Nephron progenitor cell (in vitro differentiated cells): ENCODE results near the gene LMF1.

Source experiments
- DNase-seq: peaks from one replicate; pipeline ENCODE4 v3.0.0; 2021
- H3K27ac Mint-ChIP-seq: 2 replicates; pipeline ENCODE4 v1.8.0; 2021; ENCODE audit warnings: mild to moderate bottlenecking, moderate library complexity, mixed read lengths
- H3K27me3 Mint-ChIP-seq: 2 replicates; pipeline ENCODE4 v1.8.0; 2021; ENCODE audit warnings: mild to moderate bottlenecking, low read depth, mixed read lengths; ENCODE audit not compliant: poor library complexity
- H3K36me3 Mint-ChIP-seq: 2 replicates; pipeline ENCODE4 v1.8.0; 2021; ENCODE audit warnings: low read depth, mixed read lengths
- H3K4me1 Mint-ChIP-seq: 2 replicates; pipeline ENCODE4 v1.8.0; 2021; ENCODE audit warnings: mixed read lengths
- H3K4me3 Mint-ChIP-seq: 2 replicates; pipeline ENCODE4 v1.8.0; 2021; ENCODE audit warnings: mild to moderate bottlenecking, moderate library complexity, mixed read lengths
- H3K9me3 Mint-ChIP-seq: 2 replicates; pipeline ENCODE4 v1.8.0; 2021; ENCODE audit warnings: mild to moderate bottlenecking, moderate library complexity, mixed read lengths
- TF ChIP-seq, protein P1 (sequence below): fragments of 200-600 bp; sonication (generic); IDR thresholded peaks from 2 replicates; pipeline ENCODE4 v1.5.0; 2021; ENCODE audit warnings: antibody characterized with exemption

LMF1 gene

DNA sequence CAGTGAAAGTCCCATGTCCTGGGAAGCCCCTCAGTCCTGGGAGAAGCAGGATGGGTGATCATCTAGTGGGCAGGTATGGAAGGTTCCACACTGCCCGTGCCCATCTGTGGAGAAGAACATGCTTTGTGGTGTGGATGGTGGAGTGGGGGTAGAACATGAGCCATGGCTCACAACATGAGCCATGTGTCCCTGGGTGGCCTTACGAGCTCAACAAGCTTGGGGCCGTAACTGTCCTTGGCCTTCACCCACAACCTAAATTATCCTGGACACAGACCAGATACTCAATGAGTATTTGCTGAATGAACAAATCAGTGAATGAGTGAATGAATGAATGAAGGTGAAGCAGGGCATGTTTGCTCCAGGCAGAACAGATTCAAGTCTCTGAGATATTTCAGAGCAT lies 24.3 kb upstream of the LMF1 start:
- Mint-ChIP-seq H3K36me3 (no peaks in the 10 kb centered on the region), H3K4me1 (peaks cover 38% of the 10 kb centered on the region), H3K27ac (no peak overlapping the region)

DNA sequence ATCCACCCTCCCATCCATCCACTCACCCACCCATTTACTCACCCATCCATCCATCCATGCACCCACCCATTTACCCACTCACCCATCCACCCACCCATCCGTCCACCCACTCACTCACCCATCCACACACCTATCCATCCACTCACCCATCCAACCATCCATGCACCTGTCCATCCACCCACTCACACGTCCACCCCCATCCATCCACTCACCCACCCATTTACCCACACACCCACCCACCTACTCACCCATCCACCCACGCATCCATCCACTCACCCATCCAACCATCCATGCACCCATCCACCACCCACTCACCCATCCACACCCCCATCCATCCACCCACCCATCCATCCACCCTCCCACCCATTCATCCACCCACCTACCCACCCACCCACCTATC lies 22.9 kb upstream of the LMF1 start:
- no peak overlapping the region for H3K4me3 Mint-ChIP-seq
- DNase-seq: no peak
- H3K9me3 Mint-ChIP-seq: no peaks in the 10 kb centered on the region
- H3K27ac Mint-ChIP-seq: no peak overlapping the region
- H3K27me3 Mint-ChIP-seq: peaks cover 16% of the 10 kb centered on the region
- H3K4me1 Mint-ChIP-seq: peaks cover 38% of the 10 kb centered on the region
- TF ChIP-seq, protein P1, sequence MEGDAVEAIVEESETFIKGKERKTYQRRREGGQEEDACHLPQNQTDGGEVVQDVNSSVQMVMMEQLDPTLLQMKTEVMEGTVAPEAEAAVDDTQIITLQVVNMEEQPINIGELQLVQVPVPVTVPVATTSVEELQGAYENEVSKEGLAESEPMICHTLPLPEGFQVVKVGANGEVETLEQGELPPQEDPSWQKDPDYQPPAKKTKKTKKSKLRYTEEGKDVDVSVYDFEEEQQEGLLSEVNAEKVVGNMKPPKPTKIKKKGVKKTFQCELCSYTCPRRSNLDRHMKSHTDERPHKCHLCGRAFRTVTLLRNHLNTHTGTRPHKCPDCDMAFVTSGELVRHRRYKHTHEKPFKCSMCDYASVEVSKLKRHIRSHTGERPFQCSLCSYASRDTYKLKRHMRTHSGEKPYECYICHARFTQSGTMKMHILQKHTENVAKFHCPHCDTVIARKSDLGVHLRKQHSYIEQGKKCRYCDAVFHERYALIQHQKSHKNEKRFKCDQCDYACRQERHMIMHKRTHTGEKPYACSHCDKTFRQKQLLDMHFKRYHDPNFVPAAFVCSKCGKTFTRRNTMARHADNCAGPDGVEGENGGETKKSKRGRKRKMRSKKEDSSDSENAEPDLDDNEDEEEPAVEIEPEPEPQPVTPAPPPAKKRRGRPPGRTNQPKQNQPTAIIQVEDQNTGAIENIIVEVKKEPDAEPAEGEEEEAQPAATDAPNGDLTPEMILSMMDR: no peak
- no peaks in the 10 kb centered on the region for H3K36me3 Mint-ChIP-seq

More for the DNA sequence above, 24.3 kb upstream of the LMF1 start:
- DNase-seq: no peak
- H3K9me3 Mint-ChIP-seq: no peaks in the 10 kb centered on the region
- TF ChIP-seq, protein P1: no peak
- peaks cover 16% of the 10 kb centered on the region for H3K27me3 Mint-ChIP-seq
- no peak overlapping the region for H3K4me3 Mint-ChIP-seq

DNA sequence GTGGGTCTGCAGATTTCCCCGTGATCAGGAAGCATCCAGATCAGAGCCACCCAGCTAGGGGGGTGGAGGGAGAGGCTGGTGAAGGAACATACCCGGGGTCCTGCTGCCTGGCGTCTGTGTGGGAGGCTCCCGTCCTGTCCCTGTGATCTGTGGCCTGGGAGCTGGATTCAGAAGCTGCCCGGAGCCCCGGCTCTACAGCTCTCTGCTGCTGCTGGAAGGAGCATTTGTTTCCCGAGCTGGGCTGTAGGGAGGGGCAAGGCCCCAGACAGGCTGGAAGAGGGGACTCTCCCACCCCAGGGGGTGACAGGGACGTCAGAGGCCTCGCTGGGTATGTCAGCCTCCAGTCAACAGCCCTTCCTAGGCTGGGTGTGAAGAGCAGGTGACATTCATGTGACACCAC lies 21.0 kb upstream of the LMF1 start:
- Mint-ChIP-seq H3K9me3 (no peaks in the 10 kb centered on the region), H3K4me3 (no peak overlapping the region), H3K27me3 (peaks cover 12% of the 10 kb centered on the region), H3K4me1 (peaks cover 23% of the 10 kb centered on the region), H3K27ac (no peak overlapping the region), H3K36me3 (no peaks in the 10 kb centered on the region)
- no peak for DNase-seq
- TF ChIP-seq, protein P1: no peak

DNA sequence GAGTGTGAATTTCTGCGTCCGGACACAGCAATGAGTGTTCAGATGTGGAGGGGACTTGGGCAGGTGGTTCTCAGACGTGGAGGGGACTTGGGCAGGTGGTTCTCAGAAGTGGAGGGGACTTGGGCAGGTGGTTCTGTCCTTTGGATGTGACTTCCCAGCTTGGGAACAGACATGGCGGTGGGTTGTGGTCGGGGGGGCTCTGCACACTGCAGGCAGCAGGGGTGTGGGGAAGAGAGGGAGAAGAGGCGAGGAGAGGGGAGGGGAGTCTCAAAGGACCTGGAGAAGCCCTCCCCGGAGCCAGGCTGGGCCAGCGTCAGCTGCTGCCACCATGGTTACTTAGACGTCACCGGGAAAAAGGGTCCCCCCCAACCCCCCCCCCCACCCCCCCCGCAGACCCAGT lies 20.6 kb upstream of the LMF1 start:
- no peaks in the 10 kb centered on the region for H3K9me3 Mint-ChIP-seq
- H3K27ac Mint-ChIP-seq: no peak overlapping the region

DNA sequence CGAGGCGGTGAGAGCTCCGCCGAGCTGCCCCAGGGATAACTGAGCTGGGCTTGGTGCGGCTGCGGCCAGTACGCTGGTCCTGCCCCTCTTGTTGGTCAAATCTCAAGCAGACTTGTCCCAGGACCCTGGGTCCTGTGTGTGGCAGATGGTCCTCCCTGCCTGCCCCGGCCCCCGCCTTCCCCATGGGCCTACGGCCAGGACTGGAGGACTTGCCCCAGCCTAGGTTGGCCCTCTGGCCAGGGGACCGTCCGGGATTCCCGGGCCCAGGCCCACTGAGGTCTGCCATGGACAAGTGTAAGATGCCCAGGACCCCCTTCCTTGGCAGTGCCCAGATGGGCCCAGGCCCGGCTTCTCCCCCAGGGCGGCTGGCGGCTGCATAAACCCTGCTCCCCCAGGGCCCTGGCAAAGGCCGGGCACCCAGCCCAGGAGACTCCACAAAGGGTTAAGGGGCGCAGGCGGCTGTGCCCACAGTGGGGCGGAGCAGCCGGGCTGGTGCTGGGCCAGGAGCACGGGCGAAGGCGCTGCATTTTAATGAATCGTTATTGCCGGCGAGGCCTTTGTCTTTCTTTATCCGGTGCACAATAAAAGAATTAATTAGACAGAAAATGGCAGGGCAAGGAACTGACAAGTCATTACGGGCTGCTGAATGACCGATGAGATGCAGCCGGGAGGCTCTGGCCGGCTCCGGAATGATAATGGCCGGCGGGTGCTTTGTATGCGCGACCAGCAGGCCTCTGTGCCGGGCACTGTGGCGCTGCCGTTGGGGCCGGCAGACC lies 19.9 kb upstream of the LMF1 start:
- Mint-ChIP-seq H3K36me3 (no peaks in the 10 kb centered on the region), H3K4me3 (no peak overlapping the region), H3K27ac (no peak overlapping the region), H3K27me3 (peaks cover 6% of the 10 kb centered on the region), H3K4me1 (peaks cover 22% of the 10 kb centered on the region), H3K9me3 (no peaks in the 10 kb centered on the region)
- TF ChIP-seq, protein P1: no peak
- DNase-seq: no peak

More for the DNA sequence above, 20.6 kb upstream of the LMF1 start:
- Mint-ChIP-seq H3K36me3 (no peaks in the 10 kb centered on the region), H3K4me3 (no peak overlapping the region), H3K4me1 (peaks cover 22% of the 10 kb centered on the region), H3K27me3 (peaks cover 10% of the 10 kb centered on the region)
- TF ChIP-seq, protein P1: no peak
- DNase-seq: no peak

DNA sequence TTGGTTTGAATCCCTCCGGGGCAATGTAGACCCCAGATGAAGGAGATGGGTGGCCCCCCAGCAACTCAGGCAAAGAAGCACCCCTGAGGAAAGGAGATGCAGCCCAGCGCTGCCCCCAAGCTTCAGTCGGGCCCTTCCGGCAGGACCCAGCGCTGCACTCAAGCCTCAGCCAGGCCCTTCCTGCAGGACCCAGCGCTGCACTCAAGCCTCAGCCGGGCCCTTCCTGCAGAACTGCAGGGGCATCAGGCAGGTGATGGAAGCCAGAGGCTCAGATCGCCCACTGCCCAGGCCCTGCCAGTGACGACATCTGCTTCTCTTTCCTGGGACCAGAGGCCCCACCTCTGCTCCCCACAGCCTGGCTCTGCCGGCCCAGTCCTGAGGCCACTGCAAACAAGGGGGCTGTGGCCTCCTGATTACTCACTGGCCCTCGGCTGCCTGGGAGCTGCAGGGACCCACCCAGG lies 18.6 kb upstream of the LMF1 start:
- Mint-ChIP-seq H3K9me3 (no peaks in the 10 kb centered on the region), H3K36me3 (no peaks in the 10 kb centered on the region), H3K4me3 (no peak overlapping the region), H3K4me1 (peaks cover 18% of the 10 kb centered on the region), H3K27ac (no peak overlapping the region), H3K27me3 (peaks cover 7% of the 10 kb centered on the region)
- DNase-seq: no peak
- TF ChIP-seq, protein P1: no peak
